ENCODE data around the gene FLAD1. TPM values are rescaled to one million over a fixed set of nuclear protein-coding genes. Genes with fewer than 3 reads are reported as not detected.

FLAD1 gene
- total and polyA plus RNA-seq, 2 of the 8 experiments (the other 6 are each of a cell fraction or from before 2014, with no cell fraction given): 104 to 143 TPM

GRCh38 chr1:154994591-154994990, 11.4 kb downstream of the FLAD1 start:
- WGBS, 2 experiments (ENCODE audit: extremely low coverage in 1 of 2, insufficient coverage in 1 of 2, insufficient read length in 1 of 2, insufficient replicate concordance in 2 of 2, low coverage in 1 of 2, low lambda C conversion rate in 2 of 2, missing lambda C conversion rate in 1 of 2): 97% methylated on average over 3 of the region's 3 CpGs; no CpG with 5 or more reads in 1 of the 2 experiments
- DNase-seq (ENCODE audit: low read depth in 1 of 2, low spot score in 2 of 2) (no peak), FAIRE-seq (no peak)
- peaks cover 2 to 16% (median 11%) of the 10 kb centered on the region in 4 experiments; a peak in 7 of 8 replicates for H3K36me3 ChIP-seq (ENCODE audit: control insufficient read depth in 2 of 4, insufficient read depth in 4 of 4, low read length in 3 of 4)
- H2AFZ ChIP-seq (ENCODE audit: low read length): no peak overlapping the region
- no peak overlapping the region for H2AK5ac ChIP-seq (ENCODE audit: low read depth, low read length)
- peak overlapping the region; percentile 13; the same call in 1 of the 2 replicates for H3K18ac ChIP-seq (ENCODE audit: extremely low read depth, low read length)
- H3K4me1 ChIP-seq (replicated peaks in 1 of 4; ENCODE audit: control insufficient read depth in 3 of 4, insufficient read depth in 4 of 4, low read length in 3 of 4): peaks cover 0 to 7% (median 4%) of the 10 kb centered on the region in 4 experiments; a peak in 3 of 7 replicates
- 0 out of 7 replicates have a peak overlapping the region, but pooled peaks of 1 of the 4 experiments have one; percentile 12 for H3K9ac ChIP-seq (replicated peaks in 1 of 4; ENCODE audit: extremely low read depth in 1 of 4, low read depth in 3 of 4, low read length in 3 of 4)
- H4K91ac ChIP-seq (replicated peaks; ENCODE audit: insufficient read length, low read length): no peak overlapping the region
- ChIA-PET POLR2A (ENCODE audit: partially characterized antibody) (interaction anchor here (0.6 to 42.8 kb wide), 11 partner anchors 14 to 82 kb away, joined by 3 to 702 read pairs (median 9); partner anchors contain the start of genes CKS1B, EFNA4, FLAD1 and PBXIP1), CTCF (ENCODE audit: partially characterized antibody) (interaction anchor here (0.9 to 14.0 kb wide), 16 partner anchors 9 to 122 kb away, joined by 3 to 334 read pairs (median 8); partner anchors contain the start of genes ADAM15, CKS1B, EFNA4 and FLAD1)
- H3K23me2 ChIP-seq (ENCODE audit: low read depth, low read length): peaks cover under 1% of the 10 kb centered on the region; the same call in 1 of the 2 replicates
- no peak overlapping the region for H4K5ac ChIP-seq (ENCODE audit: insufficient read length, low read depth, low read length)
- no peak overlapping the region for H2BK5ac ChIP-seq (ENCODE audit: low read depth, low read length)
- no peaks in the 10 kb centered on the region for H3K27me3 ChIP-seq (replicated peaks in 1 of 4; ENCODE audit: control insufficient read depth in 3 of 4, extremely low read depth in 1 of 4, insufficient read depth in 3 of 4, low read length in 3 of 4)
- no peak overlapping the region for H3K14ac ChIP-seq (ENCODE audit: insufficient read length)
- no peaks in the 10 kb centered on the region for H3K79me1 ChIP-seq (ENCODE audit: low read depth, low read length)
- H3K56ac ChIP-seq (replicated peaks; ENCODE audit: insufficient read length, low read depth, low read length): no peak overlapping the region
- H3K4me3 ChIP-seq (ENCODE audit: extremely low read depth in 1 of 4, insufficient read depth in 2 of 4, low read depth in 3 of 4, low read length in 4 of 4): no peak overlapping the region
- 0 out of 2 replicates have a peak overlapping the region, but pooled peaks have one; percentile 17 for H2BK12ac ChIP-seq (ENCODE audit: low read depth, low read length)
- no peak overlapping the region for H4K8ac ChIP-seq (ENCODE audit: extremely low read depth, insufficient read depth, low read length)
- TF ChIP-seq CTCF (IDR thresholded peaks at IDR 0.05; ENCODE audit: control extremely low read depth in 1 of 3, insufficient read depth in 1 of 3, low read depth in 1 of 3, low read length in 3 of 3) (no peak), JUND (IDR thresholded peaks at IDR 0.05; ENCODE audit: low read length) (no peak), SP2 (IDR thresholded peaks at IDR 0.05; ENCODE audit: low read length) (no peak), POLR2A (IDR thresholded peaks at IDR 0.05; ENCODE audit: control extremely low read depth in 1 of 2, low read depth in 2 of 2, low read length in 2 of 2) (peak; percentile 12 to 35; a peak in 1 of 3 replicates), SIRT6 (IDR thresholded peaks at IDR 0.05; ENCODE audit: low read length) (no peak), BCL11A (IDR thresholded peaks at IDR 0.05; ENCODE audit: low read depth in 2 of 2, low read length in 2 of 2) (no peak)
- H3K4me2 ChIP-seq (ENCODE audit: insufficient read depth in 1 of 2, low read depth in 2 of 2, low read length in 2 of 2): no peak overlapping the region
- no peak overlapping the region for H2BK15ac ChIP-seq (ENCODE audit: low read length)
- 0 out of 4 replicates have a peak, but pooled peaks cover 0 to 3% of the 10 kb centered on the region in 2 experiments for H3K79me2 ChIP-seq (ENCODE audit: control insufficient read depth in 1 of 2, insufficient read depth in 2 of 2, low read length in 2 of 2)
- no peak overlapping the region for H3K27ac ChIP-seq (ENCODE audit: low read depth, low read length)
- no peak overlapping the region for H3K23ac ChIP-seq (ENCODE audit: insufficient read length)
- no peak overlapping the region for H2BK120ac ChIP-seq (replicated peaks; ENCODE audit: low read depth, low read length)
- no peak overlapping the region for H3K4ac ChIP-seq (replicated peaks; ENCODE audit: insufficient read length, low read depth, low read length)
- no peak overlapping the region for H2BK20ac ChIP-seq (ENCODE audit: low read length)
- H3K9me3 ChIP-seq (ENCODE audit: insufficient read depth in 2 of 2, low read depth in 1 of 2, low read length in 1 of 2): no peaks in the 10 kb centered on the region
- peaks cover 0 to 5% of the 10 kb centered on the region in 2 experiments for H4K20me1 ChIP-seq (replicated peaks in 1 of 2; ENCODE audit: control insufficient read depth in 1 of 2, insufficient read depth in 2 of 2, low read length in 2 of 2)

All from H1 (cell line).